OCI-M2 (cell line): ENCODE results near the gene ZBTB16.

Experiments
- DNase-seq: peaks from one replicate; lab custom pipeline; 2025; ENCODE audit not compliant: unreplicated experiment; lab: John Stamatoyannopoulos, UW

The ZBTB16 gene

DNA sequence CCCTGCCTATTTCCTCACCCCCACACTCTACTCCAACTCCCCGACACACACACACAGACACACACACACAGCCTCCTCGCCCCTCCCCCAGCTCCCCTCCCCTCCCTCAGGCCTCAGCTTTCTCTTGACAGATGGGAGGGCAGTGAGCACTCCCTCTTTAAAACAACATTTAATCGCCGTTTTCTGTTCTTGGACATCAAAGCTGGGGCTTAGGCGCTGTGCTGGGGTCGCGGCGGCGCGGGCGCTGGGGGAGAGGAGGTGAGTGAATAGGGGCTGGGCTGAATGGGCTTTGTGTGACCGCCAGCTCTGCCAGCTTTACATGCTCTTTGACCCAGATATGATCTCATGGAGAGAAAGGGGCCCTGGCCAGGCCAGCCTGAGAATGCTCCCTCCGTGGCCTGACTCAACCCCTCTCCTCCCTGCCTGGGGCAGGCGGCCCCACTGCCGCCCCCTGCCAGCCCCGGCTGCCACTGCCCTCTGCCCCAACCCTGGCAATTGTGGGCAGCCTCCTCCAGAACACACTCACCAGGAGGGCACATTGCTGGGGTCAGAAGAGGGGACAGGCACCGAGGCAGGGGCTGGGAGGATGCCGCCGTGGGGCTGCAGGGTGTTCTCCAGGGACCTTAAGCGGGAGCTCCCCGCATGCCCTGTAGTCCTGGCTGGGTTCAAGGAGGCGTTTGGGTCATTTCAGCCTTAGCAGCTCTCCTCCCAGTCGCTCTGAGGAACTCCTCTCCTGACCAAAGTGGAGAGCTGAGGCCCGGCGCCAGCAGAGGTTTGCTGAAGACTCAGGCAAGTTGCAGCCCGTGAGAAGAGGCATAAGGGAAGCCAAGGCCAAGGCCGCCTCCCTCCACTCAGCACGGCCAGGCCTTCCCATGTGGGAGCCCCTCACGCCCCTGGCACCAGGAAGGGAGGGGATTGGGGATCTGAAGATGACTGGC, 198.4 kb downstream of the ZBTB16 start:
- DNase-seq = no peak

GRCh38 chr11:114258696-114259095, 199.2 kb downstream of the ZBTB16 start:
- DNase-seq = no peak

DNA sequence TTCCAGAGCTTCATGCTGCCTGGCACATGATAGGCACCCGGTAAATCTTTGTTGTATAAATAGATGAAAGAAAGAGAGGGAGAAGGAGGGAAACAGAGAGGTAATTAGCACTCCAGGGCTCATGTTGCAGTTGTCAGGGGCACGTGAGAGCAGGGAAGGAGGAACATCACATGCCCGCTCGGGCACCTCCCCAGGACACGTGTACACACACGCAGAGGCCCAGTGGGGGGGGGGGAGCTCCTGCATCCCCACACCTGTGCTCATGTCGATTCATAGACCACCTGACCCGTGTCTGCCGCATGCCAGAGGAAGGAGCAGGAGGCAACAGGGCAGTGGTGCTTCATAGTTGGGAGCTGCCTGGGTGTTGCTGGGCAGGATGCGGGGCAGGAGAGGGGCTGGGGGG, 199.6 kb downstream of the ZBTB16 start:
- no peak for DNase-seq

DNA sequence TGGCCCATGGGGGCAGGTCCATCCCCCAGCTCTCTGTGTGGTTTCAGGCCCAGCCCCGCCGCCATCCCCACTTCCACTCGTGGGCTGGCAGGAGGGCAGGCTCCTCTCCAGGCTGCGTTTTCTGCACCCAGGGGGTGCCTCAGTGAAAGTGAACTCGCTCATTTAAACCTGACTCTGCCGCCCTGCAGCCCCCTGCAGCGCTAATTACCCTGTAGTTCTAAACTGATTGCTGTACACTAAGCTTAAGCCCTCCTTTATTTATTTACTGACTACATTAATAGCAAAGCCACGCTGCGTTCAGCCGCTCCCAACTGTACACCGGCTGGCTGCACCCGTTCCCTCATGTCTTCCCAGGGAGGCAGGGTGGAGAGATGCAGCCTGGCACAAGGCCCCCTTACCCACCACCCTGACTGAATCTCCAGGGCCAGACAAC, 200.1 kb downstream of the ZBTB16 start:
- DNase-seq = no peak

DNA sequence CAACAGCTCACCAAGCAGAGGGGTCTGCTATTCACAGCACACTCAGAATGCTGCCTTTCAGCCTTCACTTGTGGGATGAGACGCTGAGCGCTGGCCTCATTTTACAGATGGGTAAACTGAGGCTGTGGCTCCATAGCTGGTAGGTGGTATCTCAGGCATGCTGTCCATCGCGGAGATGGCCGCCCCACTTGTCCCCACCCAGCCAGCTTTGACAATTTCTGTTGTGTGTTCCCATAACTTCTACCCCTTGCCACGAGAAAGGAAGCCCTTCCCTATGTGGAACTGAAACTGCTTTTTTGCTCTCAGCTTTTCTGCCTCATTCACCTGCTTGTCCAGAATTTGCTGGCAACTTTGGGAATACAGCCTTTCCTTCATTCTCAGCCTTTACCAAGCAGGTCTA, 200.6 kb downstream of the ZBTB16 start:
- DNase-seq = no peak

- DNase-seq = no peak
These were observed 201.0 kb downstream of the ZBTB16 start for GRCh38 chr11:114260483-114260882.

DNA sequence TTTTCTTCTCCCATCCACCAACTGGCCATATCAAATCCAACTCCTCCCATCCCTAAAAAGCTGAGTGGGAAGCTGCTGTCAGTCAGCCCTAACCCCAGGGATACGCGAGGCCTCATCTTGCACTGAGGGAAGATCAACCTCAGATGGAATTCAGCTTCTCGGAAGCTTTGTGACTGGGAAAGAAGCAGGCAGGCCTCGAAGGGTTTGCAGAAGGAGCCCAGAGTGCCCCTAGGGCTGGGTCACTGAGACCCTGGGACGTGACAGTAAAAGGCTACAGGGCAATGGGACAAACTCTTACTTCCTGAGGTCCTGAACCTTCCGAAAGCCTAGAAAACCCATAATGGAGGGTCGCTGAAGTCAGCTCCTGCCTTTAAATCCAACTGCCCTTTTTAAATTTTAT, 202.3 kb downstream of the ZBTB16 start:
- no peak for DNase-seq

DNA sequence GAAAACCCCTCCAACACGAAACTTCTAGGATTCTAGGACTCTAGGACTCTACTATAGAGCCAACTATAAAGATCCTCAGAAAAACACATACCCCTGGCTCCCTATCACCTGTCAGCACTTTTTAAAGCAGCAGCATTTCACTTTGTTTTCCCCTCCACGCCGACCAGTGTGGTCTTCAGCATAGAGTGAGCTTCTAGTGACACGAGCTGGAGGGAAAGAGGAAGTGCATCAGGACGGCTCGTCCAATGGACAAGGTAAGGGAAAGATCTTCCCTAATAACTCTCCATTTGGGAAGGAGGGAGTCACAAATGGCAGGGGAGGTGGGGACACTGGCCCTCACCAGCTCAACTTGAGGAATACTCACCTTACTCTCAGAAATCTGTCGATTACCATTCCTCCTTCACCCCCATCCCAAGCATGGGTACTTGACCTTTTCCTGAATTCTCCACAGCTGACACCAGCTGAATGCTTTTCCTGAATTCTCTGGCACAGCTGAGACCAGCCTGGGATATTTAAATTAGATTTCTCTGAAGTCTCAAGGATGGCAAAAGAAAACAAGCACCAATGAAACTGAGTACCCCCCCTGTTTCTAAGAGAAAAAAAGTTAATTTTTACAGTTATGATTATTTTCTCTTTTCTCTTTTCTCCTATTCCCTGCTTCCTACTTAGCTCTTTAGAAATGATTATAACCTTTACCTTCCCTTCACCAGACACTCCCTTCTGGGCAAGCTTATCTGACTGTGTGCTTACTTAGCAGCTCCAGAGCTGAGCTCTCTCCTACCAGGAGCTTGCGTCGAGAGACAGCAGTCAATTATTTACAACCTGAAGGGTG, 203.4 kb downstream of the ZBTB16 start:
- no peak for DNase-seq

- no peak for DNase-seq
These were observed 204.1 kb downstream of the ZBTB16 start for GRCh38 chr11:114263513-114264170.

DNA sequence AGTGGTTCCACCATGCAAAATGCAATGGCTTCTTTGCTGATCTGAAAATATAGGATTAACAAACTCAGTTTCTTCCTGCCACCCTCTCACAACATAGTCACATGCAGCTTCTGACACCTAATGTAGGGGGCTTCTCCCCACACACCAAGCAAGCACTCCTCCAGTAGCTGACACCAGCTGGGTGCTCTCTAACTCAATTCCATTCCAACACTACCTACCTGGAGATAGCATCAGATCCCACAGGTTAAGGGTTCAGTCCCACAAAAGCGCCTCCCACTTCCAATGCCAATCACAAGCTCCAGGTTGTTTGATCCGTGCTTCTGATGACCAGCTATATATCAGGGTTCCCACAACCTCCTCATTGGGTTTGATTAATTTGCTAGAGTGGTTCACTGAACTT, 204.9 kb downstream of the ZBTB16 start:
- DNase-seq = no peak

DNA sequence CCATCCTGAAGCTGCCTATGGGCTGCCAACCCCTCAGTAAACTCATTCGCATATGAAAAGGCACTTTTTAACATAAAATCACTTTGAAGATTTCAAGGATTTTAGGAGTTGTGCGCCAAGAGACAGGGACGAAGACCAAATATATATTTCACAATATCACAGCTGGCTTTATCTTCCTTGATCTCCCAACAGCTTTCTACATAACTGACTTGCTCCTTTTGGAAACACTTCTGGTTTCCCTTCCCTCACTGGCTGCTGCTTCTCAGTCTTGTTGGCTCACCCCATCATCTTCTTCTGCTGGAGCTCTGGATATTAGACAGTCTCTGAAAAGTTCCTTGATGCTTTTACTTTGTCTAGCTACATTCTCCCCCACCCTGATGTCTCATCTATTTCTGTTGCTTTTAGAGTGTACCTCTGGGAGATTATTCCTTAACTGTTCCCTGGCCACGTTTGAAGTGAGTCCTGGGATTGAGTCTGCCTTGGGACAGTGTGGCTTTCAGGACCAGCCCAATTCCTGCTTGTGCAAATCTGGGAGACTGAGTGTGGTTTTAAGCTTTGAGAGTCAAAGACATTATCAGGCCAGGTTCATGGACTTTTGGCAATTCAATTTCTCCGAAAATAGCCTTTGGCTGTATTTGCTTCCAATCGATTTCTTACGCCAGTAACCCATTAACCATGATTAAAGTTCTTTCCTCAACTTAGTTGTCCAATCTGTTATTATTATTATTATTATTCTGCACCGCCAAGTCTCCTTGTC, 205.8 kb downstream of the ZBTB16 start:
- no peak for DNase-seq

DNA sequence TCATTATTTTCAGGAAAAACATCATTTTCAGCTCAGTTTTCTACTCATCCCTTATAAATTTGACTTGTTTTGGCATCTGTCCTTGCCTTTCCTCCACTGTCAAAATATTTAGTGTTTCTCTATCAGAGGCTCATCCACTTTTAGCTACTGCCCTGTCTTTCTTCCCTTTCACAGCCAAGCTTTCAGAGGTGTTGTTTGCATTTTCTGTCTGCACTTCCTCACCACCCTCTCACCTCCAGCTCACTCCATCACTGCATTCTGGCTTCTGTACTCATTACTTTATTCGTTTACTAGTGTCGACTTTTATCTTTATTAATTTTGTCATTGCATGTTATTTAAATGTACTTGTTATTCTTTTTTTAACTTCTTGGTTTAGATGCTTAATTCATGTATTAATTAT, 210.0 kb downstream of the ZBTB16 start:
- DNase-seq = no peak

- no peak for DNase-seq
These were observed 211.2 kb downstream of the ZBTB16 start for GRCh38 chr11:114270531-114271270.

GRCh38 chr11:114271316-114271715, 211.8 kb downstream of the ZBTB16 start:
- DNase-seq = no peak

GRCh38 chr11:114272311-114272710, 212.8 kb downstream of the ZBTB16 start:
- DNase-seq = no peak

- no peak for DNase-seq
These were observed 213.6 kb downstream of the ZBTB16 start for GRCh38 chr11:114273071-114273470.

DNA sequence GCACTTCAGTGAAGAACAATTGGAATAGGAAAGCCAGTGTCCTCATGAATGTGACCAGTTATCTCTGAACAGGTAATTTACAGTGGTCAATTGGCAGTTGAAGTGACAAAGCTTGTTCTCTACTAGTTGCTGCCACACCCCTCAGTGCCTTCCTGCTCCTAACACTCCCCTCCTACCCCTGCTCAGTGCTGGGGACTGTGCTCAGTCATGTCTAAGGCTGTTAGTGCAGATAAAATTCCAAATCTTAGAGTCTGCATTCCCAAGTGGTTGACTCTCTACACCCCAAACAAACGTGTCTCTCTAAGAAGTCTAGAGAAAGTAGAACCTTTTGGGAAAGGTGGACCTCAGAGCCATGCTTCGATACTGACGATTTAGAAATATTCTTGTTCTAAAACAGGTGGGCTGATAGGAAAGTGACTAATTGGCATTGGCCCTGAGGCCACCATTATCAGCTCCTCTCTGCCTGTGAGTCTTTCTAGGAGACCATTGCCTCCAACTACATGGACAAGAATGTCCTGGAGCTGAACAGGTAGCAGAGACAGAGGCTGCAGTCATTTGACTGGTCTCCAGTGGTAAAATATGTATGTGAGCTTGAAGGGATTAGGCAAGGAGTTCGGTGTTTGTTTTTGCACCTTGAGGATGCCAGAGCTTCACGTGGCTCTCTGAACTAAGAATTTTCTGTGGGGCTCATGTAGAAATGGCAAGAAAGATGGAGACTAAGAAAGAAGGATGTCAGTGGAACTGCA, 214.6 kb downstream of the ZBTB16 start:
- DNase-seq = no peak

DNA sequence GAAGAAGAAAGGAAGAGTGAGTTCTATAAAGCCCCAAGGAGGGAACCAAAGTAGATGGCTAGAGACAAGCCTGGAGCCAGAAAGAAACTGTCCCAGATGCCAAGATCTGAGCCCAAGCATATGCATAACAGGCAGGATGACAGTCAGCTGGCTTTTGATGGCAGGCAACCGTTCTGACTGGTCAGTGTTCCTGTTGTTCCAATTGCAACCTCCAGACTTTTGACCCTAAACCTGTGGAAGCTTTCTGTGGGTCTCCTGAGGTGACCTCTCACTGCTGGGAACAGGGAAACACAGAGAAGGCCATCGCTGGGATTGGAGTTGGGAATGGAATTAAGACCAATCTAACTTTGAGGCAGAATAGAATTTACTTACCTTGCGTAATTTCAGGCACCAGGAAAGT, 215.1 kb downstream of the ZBTB16 start:
- no peak for DNase-seq

DNA sequence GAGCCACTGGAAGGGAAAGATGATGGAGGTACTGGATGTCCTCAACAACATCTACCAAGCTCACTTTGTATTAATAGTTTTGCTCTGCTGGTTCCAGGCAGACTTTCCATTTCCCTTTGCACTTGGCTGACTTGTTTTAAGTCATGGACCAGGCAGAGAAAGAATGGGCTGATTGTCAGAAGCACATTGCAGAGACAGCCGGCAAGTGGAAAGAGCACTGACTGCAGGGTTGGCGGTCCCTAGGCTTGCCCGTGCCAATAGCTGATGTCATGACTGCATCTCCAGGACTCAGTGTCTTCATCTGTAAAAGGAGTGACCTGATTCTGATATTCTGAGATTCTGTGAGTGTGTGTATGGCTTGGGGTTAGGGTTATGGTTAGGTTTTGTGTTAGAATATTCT, 215.8 kb downstream of the ZBTB16 start:
- no peak for DNase-seq
